Bronchial epithelial cell (primary cell): ENCODE results near the gene ZNF628. TPM values are rescaled to one million over a fixed set of nuclear protein-coding genes. Genes with fewer than 3 reads are reported as not detected.

Experiments used
- DNase-seq: peaks from one replicate; pipeline ENCODE4 v3.0.0-alpha.2; 2010; ENCODE audit warnings: low read depth
- FAIRE-seq: peaks from 2 replicates; lab custom pipeline; 2011; peaks lifted over from hg19 to GRCh38; lab: Jason Lieb, UNC
- H3K27me3 ChIP-seq: 2 replicates; pipeline ENCODE4 v1.5.1; 2011; ENCODE audit warnings: low read length; ENCODE audit not compliant: control insufficient read depth, insufficient read depth
- H3K36me3 ChIP-seq: 2 replicates; pipeline ENCODE4 v1.5.1; 2011; ENCODE audit warnings: low read length; ENCODE audit not compliant: control insufficient read depth, insufficient read depth
- H3K4me3 ChIP-seq: 2 replicates; pipeline ENCODE4 v1.5.1; 2011; ENCODE audit warnings: mild to moderate bottlenecking, low read depth, low read length, control low read depth
- CTCF ChIP-seq: IDR thresholded peaks from 2 replicates; pipeline ENCODE4 v1.5.1; 2011; ENCODE audit warnings: mild to moderate bottlenecking, moderate library complexity, low read length, control low read depth, inconsistent platforms; ENCODE audit not compliant: insufficient read depth, severe bottlenecking
- total RNA-seq: library from RNA; depleted of rRNA; stranded (reverse); fragments of >200 nt; gene quantifications from 2 replicates; pipeline ENCODE4 v1.2.1, GENCODE V29; 2014

Gene ZNF628
- total RNA-seq, 1 donor from 2014 or later: 0.79 TPM

- peaks cover 6% of the 10 kb centered on the region for H3K36me3 ChIP-seq
- peak overlapping the region; percentile 75 for H3K4me3 ChIP-seq
- peaks cover 2% of the 10 kb centered on the region for H3K27me3 ChIP-seq
- no peak for TF ChIP-seq CTCF
- FAIRE-seq: no peak
- DNase-seq: no peak
These were observed 9.1 kb downstream of the ZNF628 start for GRCh38 chr19:55485439-55486011.

GRCh38 chr19:55486043-55486970, 9.9 kb downstream of the ZNF628 start:
- Histone ChIP-seq H3K4me3 (no peak overlapping the region), H3K27me3 (peaks cover 2% of the 10 kb centered on the region), H3K36me3 (peaks cover 6% of the 10 kb centered on the region)
- no peak for FAIRE-seq
- TF ChIP-seq CTCF: no peak
- DNase-seq: no peak

- TF ChIP-seq CTCF: no peak
- Histone ChIP-seq H3K27me3 (peaks cover 4% of the 10 kb centered on the region), H3K4me3 (no peak overlapping the region), H3K36me3 (peaks cover 6% of the 10 kb centered on the region)
- peak; percentile 66 for DNase-seq
- peak; percentile 36 for FAIRE-seq
These were observed 10.8 kb downstream of the ZNF628 start for GRCh38 chr19:55486971-55487923.

- no peak within 1 kb of the TSS for H3K4me3 ChIP-seq
These were observed 11.7 kb downstream of the ZNF628 start, which contains the start of gene SSC5D for GRCh38 chr19:55487924-55488687. TSS of gene SSC5D (plus strand) at chr19:55488436. CDS start at chr19:55488590, 154 bp downstream.

More at GRCh38 chr19:55487924-55488687, 11.7 kb downstream of the ZNF628 start, which contains the start of gene SSC5D:
- TF ChIP-seq CTCF: no peak
- Histone ChIP-seq H3K36me3 (peaks cover 2% of the 10 kb centered on the region), H3K27me3 (peaks cover 5% of the 10 kb centered on the region)
- DNase-seq (no peak), FAIRE-seq (no peak)
